Measurements from ENCODE around the gene DKK1.

GRCh38 chr10:52357971-52358370, 43.9 kb downstream of the DKK1 start:
- TF ChIP-seq, protein P1, sequence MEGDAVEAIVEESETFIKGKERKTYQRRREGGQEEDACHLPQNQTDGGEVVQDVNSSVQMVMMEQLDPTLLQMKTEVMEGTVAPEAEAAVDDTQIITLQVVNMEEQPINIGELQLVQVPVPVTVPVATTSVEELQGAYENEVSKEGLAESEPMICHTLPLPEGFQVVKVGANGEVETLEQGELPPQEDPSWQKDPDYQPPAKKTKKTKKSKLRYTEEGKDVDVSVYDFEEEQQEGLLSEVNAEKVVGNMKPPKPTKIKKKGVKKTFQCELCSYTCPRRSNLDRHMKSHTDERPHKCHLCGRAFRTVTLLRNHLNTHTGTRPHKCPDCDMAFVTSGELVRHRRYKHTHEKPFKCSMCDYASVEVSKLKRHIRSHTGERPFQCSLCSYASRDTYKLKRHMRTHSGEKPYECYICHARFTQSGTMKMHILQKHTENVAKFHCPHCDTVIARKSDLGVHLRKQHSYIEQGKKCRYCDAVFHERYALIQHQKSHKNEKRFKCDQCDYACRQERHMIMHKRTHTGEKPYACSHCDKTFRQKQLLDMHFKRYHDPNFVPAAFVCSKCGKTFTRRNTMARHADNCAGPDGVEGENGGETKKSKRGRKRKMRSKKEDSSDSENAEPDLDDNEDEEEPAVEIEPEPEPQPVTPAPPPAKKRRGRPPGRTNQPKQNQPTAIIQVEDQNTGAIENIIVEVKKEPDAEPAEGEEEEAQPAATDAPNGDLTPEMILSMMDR (conservative IDR thresholded peaks at IDR 0.05), result no peak
- TF ChIP-seq EZH2 (IDR thresholded peaks at IDR 0.05; ENCODE audit: low read depth), result no peak

Data from PC-9 (cell line).